Measurements from ENCODE around the gene ASB2. TPM values are rescaled to one million over a fixed set of nuclear protein-coding genes. Genes with fewer than 3 reads are reported as not detected.
A peak's percentile ranks its signal among the peaks of the same experiment; 100 is the strongest.

The ASB2 gene
- total RNA-seq, 4 donors from 2014 or later: 22.1 to 35.8 (median 27.9) TPM

- no peak for TF ChIP-seq POLR2AphosphoS5 (IDR thresholded peaks at IDR 0.05)
- TF ChIP-seq CTCF (IDR thresholded peaks at IDR 0.05): peak; percentile 12 to 39 (median 27)
- no peak for TF ChIP-seq EP300 (IDR thresholded peaks at IDR 0.05; ENCODE audit: low read depth)
- DNase-seq: peak; percentile 66
- in situ Hi-C loops (cut with MboI; ENCODE audit: low pct_ligation_motif_present in 1 of 4, low pct_unique_long_range_greater_than_20kb in 1 of 4, low sequenced_read_pairs in 3 of 4): no loop called here
Measured at GRCh38 chr14:93970585-93970964, 5.8 kb downstream of the ASB2 start.

GRCh38 chr14:93969082-93969828 lies 7.1 kb downstream of the ASB2 start:
- Histone ChIP-seq H3K27ac (peak overlapping the region; percentile 76 to 91 (median 85)), H3K36me3 (no peaks in the 10 kb centered on the region), H3K4me3 (no peak overlapping the region), H3K4me1 (peaks cover 12 to 49% (median 24%) of the 10 kb centered on the region in 4 donors), H3K27me3 (no peaks in the 10 kb centered on the region), H3K9me3 (no peaks in the 10 kb centered on the region)
- 84% methylated on average over 12 of the region's 12 CpGs; no CpG with 5 or more reads in 1 of the 2 donors for WGBS, 2 donors (ENCODE audit: low coverage in 1 of 2)
- no peak for DNase-seq
- TF ChIP-seq POLR2A (IDR thresholded peaks at IDR 0.05): no peak
- intact Hi-C loops (cut with DNase I; ENCODE audit: low total_unique reads): loop anchor here (5.0 kb wide), 1 partner anchor 1317 kb away; no protein-coding TSS in a partner anchor
- in situ Hi-C loops (cut with MboI; ENCODE audit: low pct_ligation_motif_present in 1 of 4, low pct_unique_long_range_greater_than_20kb in 1 of 4, low sequenced_read_pairs in 3 of 4): no loop called here

More at GRCh38 chr14:93970585-93970964, 5.8 kb downstream of the ASB2 start:
- Histone ChIP-seq H3K27ac (peak overlapping the region; percentile 76 to 91 (median 85)), H3K4me1 (peaks cover 12 to 49% (median 23%) of the 10 kb centered on the region in 4 donors), H3K27me3 (no peaks in the 10 kb centered on the region), H3K36me3 (no peaks in the 10 kb centered on the region), H3K9me3 (no peaks in the 10 kb centered on the region), H3K4me3 (peak overlapping the region in 3 of 4 donors; percentile 12 to 36 (median 21))
- intact Hi-C loops (cut with DNase I; ENCODE audit: low total_unique reads): no loop called here
- WGBS, 2 donors (ENCODE audit: low coverage in 1 of 2): 20 to 40% methylated on average over 1 to 9 of the region's 9 CpGs

- TF ChIP-seq EP300 (IDR thresholded peaks at IDR 0.05; ENCODE audit: low read depth) (no peak), CTCF (IDR thresholded peaks at IDR 0.05) (no peak), POLR2A (IDR thresholded peaks at IDR 0.05) (no peak), POLR2AphosphoS5 (IDR thresholded peaks at IDR 0.05) (no peak)
- in situ Hi-C loops (cut with MboI; ENCODE audit: low pct_ligation_motif_present in 1 of 4, low pct_unique_long_range_greater_than_20kb in 1 of 4, low sequenced_read_pairs in 3 of 4): no loop called here
Measured at GRCh38 chr14:93967637-93968250, 8.6 kb downstream of the ASB2 start.

GRCh38 chr14:93965946-93966474 lies 10.4 kb downstream of the ASB2 start:
- no peaks in the 10 kb centered on the region for H3K9me3 ChIP-seq
- H3K36me3 ChIP-seq: no peaks in the 10 kb centered on the region
- no peak overlapping the region for H3K4me3 ChIP-seq
- in situ Hi-C loops (cut with MboI; ENCODE audit: low pct_ligation_motif_present in 1 of 4, low pct_unique_long_range_greater_than_20kb in 1 of 4, low sequenced_read_pairs in 3 of 4) (no loop called here), intact Hi-C loops (cut with DNase I; ENCODE audit: low total_unique reads) (loop anchor here (5.0 kb wide), 1 partner anchor 1314 kb away; no protein-coding TSS in a partner anchor)
- TF ChIP-seq CTCF (IDR thresholded peaks at IDR 0.05) (no peak), POLR2A (IDR thresholded peaks at IDR 0.05) (no peak), POLR2AphosphoS5 (IDR thresholded peaks at IDR 0.05) (no peak), EP300 (IDR thresholded peaks at IDR 0.05; ENCODE audit: low read depth) (no peak)
- peaks cover 7 to 46% (median 25%) of the 10 kb centered on the region in 4 donors for H3K4me1 ChIP-seq
- H3K27ac ChIP-seq: peak overlapping the region; percentile 51 to 91 (median 62)
- WGBS, 2 donors (ENCODE audit: low coverage in 1 of 2): 77% methylated on average over 3 of the region's 3 CpGs; no CpG with 5 or more reads in 1 of the 2 donors
- no peaks in the 10 kb centered on the region for H3K27me3 ChIP-seq
- DNase-seq: no peak

More at GRCh38 chr14:93967637-93968250, 8.6 kb downstream of the ASB2 start:
- intact Hi-C loops (cut with DNase I; ENCODE audit: low total_unique reads): loop anchor here (5.0 kb wide), 1 partner anchor 1315 kb away; no protein-coding TSS in a partner anchor
- Histone ChIP-seq H3K4me1 (peaks cover 13 to 56% (median 33%) of the 10 kb centered on the region in 4 donors), H3K36me3 (no peaks in the 10 kb centered on the region), H3K4me3 (no peak overlapping the region), H3K9me3 (no peaks in the 10 kb centered on the region), H3K27me3 (no peaks in the 10 kb centered on the region), H3K27ac (peak overlapping the region; percentile 1 to 91 (median 56))
- peak; percentile 31 for DNase-seq
- 40 to 66% methylated on average over 6 to 10 of the region's 10 CpGs for WGBS, 2 donors (ENCODE audit: low coverage in 1 of 2)
